ENCODE results near the gene FLYWCH2. TPM values are rescaled to one million over a fixed set of nuclear protein-coding genes. Genes with fewer than 3 reads are reported as not detected.

Gene FLYWCH2
- total and polyA plus RNA-seq, 2 of the 13 experiments (the other 11 are each of a cell fraction or from before 2014, with no cell fraction given): 16.9 to 19.8 TPM

- TF ChIP-seq ZNF772 (CRISPR knock-in tag; IDR thresholded peaks at IDR 0.05): no peak
- 0 out of 2 replicates have a peak, but pooled peaks have one; percentile 11 for TF ChIP-seq ETV6 (CRISPR knock-in tag; conservative IDR thresholded peaks at IDR 0.05)
- peak; percentile 62 for TF ChIP-seq POLR2AphosphoS5 (IDR thresholded peaks at IDR 0.05; ENCODE audit: low read depth, low read length)
These were observed 21.3 kb downstream of the FLYWCH2 start (continued) for GRCh38 chr16:2904100-2904921.

- H3K4me1 ChIP-seq (ENCODE audit: insufficient read depth, low read length): peaks cover 24% of the 10 kb centered on the region
- peaks cover 2% of the 10 kb centered on the region for H3K79me2 ChIP-seq (ENCODE audit: insufficient read depth, low read length)
- H3K9me3 ChIP-seq (ENCODE audit: low read length): no peaks in the 10 kb centered on the region
- no peaks in the 10 kb centered on the region for H3K36me3 ChIP-seq (replicated peaks in 1 of 2; ENCODE audit: control insufficient read depth in 1 of 2, insufficient read depth in 2 of 2, low read length in 2 of 2)
- peak overlapping the region; percentile 98 for H3K4me2 ChIP-seq (ENCODE audit: low read depth, low read length)
- H3K27ac ChIP-seq (ENCODE audit: extremely low read length, insufficient read depth, low read length): peak overlapping the region; percentile 83
- intact Hi-C loops (cut with micrococcal nuclease; ENCODE audit: unreplicated experiment) (loop anchor here (2.0 kb wide), 2 partner anchors 22 to 30 kb away; partner anchors contain the start of gene FLYWCH2), in situ Hi-C loops (cut with HindIII; ENCODE audit: extremely low pct_ligation_motif_present, low pct_unique_long_range_greater_than_20kb) (no loop called here)
- DNase-seq (ENCODE audit: low spot score) (no peak), FAIRE-seq (no peak), ATAC-seq (peak; percentile 8; the same call in 2 of the 3 replicates)
- POLR2A ChIA-PET: interaction anchor here (0.8 to 3.5 kb wide), 10 partner anchors 10 to 153 kb away, joined by 3 to 96 read pairs (median 6); partner anchors contain the start of genes FLYWCH2, SRRM2 and TNFRSF12A
- peak overlapping the region; percentile 91 for H3K9ac ChIP-seq (ENCODE audit: insufficient read depth, low read depth, low read length)
- no peaks in the 10 kb centered on the region for H4K20me1 ChIP-seq (ENCODE audit: insufficient read depth, low read length)
- H2AFZ ChIP-seq (ENCODE audit: low read length): no peak overlapping the region
- CTCF ChIA-PET (ENCODE audit: low intra/inter-chr PET ratio, low total read pairs): interaction anchor here (2.1 kb wide), 1 partner anchor 30 kb away, joined by 7 read pairs; no protein-coding TSS in a partner anchor
- H3K27me3 ChIP-seq (ENCODE audit: control insufficient read depth in 1 of 2, insufficient read depth in 2 of 2, low read length in 2 of 2): no peaks in the 10 kb centered on the region; a peak in 1 of 5 replicates
- TSS peak; percentile 90 for BruUV-seq (replicated peaks)
- peak overlapping the region; percentile 82 to 96 (median 95) for H3K4me3 ChIP-seq (replicated peaks in 1 of 3; ENCODE audit: insufficient read depth in 1 of 3, low read depth in 2 of 3, low read length in 3 of 3)
- 0% methylated on average over 9 of the region's 32 CpGs for WGBS (ENCODE audit: low lambda C conversion rate)
- TF ChIP-seq USF2 (IDR thresholded peaks at IDR 0.05; ENCODE audit: low read depth, low read length) (no peak), USF2 (CRISPR knock-in tag; IDR thresholded peaks at IDR 0.05; ENCODE audit: borderline replicate concordance) (no peak), MIXL1 (CRISPR knock-in tag; IDR thresholded peaks at IDR 0.05) (no peak), ZNF670 (CRISPR knock-in tag; IDR thresholded peaks at IDR 0.05; ENCODE audit: borderline replicate concordance) (peak; percentile 68; the same call in 1 of the 2 replicates), ZNF784 (CRISPR knock-in tag; IDR thresholded peaks at IDR 0.05; ENCODE audit: borderline replicate concordance) (peak; percentile 40; the same call in 1 of the 2 replicates), ZNF501 (CRISPR knock-in tag; IDR thresholded peaks at IDR 0.05) (peak; percentile 83), HINFP (CRISPR knock-in tag; IDR thresholded peaks at IDR 0.05; ENCODE audit: low read depth) (no peak), ZNF883 (CRISPR knock-in tag; IDR thresholded peaks at IDR 0.05; ENCODE audit: not compliant biosample characterization) (peak; percentile 66), KLF13 (CRISPR knock-in tag; IDR thresholded peaks at IDR 0.05) (no peak), ZNF296 (CRISPR knock-in tag; conservative IDR thresholded peaks at IDR 0.05) (peak; percentile 80; the same call in 1 of the 2 replicates), PTBP1 (IDR thresholded peaks at IDR 0.05; ENCODE audit: low read depth, low read length, poor library complexity, severe bottlenecking) (peak; percentile 33), CEBPG (CRISPR knock-in tag; IDR thresholded peaks at IDR 0.05) (no peak), ZNF598 (CRISPR knock-in tag; IDR thresholded peaks at IDR 0.05; ENCODE audit: borderline replicate concordance) (peak; percentile 88), ZNF607 (CRISPR knock-in tag; IDR thresholded peaks at IDR 0.05; ENCODE audit: borderline replicate concordance) (0 out of 2 replicates have a peak, but pooled peaks have one; percentile 46)
These were observed 21.9 kb downstream of the FLYWCH2 start for GRCh38 chr16:2904922-2905240.

All from HepG2 (cell line).